B cell (primary cell): ENCODE results near the gene DAPP1. TPM values are rescaled to one million over a fixed set of nuclear protein-coding genes. Genes with fewer than 3 reads are reported as not detected.

ENCODE experiments used
- ATAC-seq: fragments of 200-7000 bp; cut with Tn5 transposase; one replicate; pipeline ENCODE4 v1.10.0; 2021; ENCODE audit warnings: low read depth, mild to moderate bottlenecking, moderate number of reproducible peaks, moderate library complexity
- CTCF ChIA-PET: fragments of 350-600 bp; sonication (Branson Sonifier 250); formaldehyde crosslinking; loops from one replicate; lab custom pipeline; 2021; ENCODE audit warnings: antibody characterized with exemption, inconsistent platforms; lab: Charles Lee
- POLR2A ChIA-PET: fragments of 350-600 bp; sonication (Branson Sonifier 250); formaldehyde crosslinking; loops from one replicate; lab custom pipeline; 2021; ENCODE audit warnings: antibody characterized with exemption; lab: Charles Lee
- DNase-seq: peaks from one replicate; pipeline ENCODE4 v3.0.0; 2013
- H2AFZ ChIP-seq: 2 replicates; pipeline ENCODE4 v1.6.1; 2012; ENCODE audit warnings: mild to moderate bottlenecking, low read depth, low read length; ENCODE audit not compliant: insufficient read depth, poor library complexity, severe bottlenecking
- H3K27ac ChIP-seq, 2 donors: 1 replicate in 1 of 2; 2 replicates in 1 of 2; pipeline ENCODE4 v1.5.1; 2012 to 2013; ENCODE audit warnings: low read length in 2 of 2, mild to moderate bottlenecking in 2 of 2, moderate library complexity in 1 of 2
- H3K27me3 ChIP-seq, 4 experiments: fragments of 200-600 bp in 1 of 4; sonication (generic) in 1 of 4; replicated peaks in 1 of 4; 1 replicate in 2 of 4; 2 replicates in 2 of 4; pipeline versions ENCODE4 v1.6.1 to v1.7.0; 2013 to 2016; ENCODE audit warnings: low read length in 3 of 4, mild to moderate bottlenecking in 2 of 4, mixed read lengths in 1 of 4, moderate library complexity in 1 of 4; ENCODE audit not compliant: insufficient read depth in 4 of 4, control insufficient read depth in 3 of 4; ENCODE audit errors: control extremely low read depth in 1 of 4
- H3K36me3 ChIP-seq, 2 experiments: replicated peaks in 1 of 2; 1 replicate in 1 of 2; 2 replicates in 1 of 2; pipeline versions ENCODE4 v1.6.1 to v1.7.1; 2013; ENCODE audit warnings: low read length in 1 of 2; ENCODE audit not compliant: insufficient read depth in 2 of 2, control insufficient read depth in 1 of 2; ENCODE audit errors: control extremely low read depth in 1 of 2, extremely low read depth in 1 of 2
- H3K4me1 ChIP-seq, 2 donors: fragments of 200-600 bp in 1 of 2; sonication (generic) in 1 of 2; 1 replicate in 1 of 2; 2 replicates in 1 of 2; pipeline versions ENCODE4 v1.5.1 to v1.6.1; 2013 to 2017; ENCODE audit warnings: low read length in 2 of 2; ENCODE audit not compliant: control insufficient read depth in 2 of 2, insufficient read depth in 2 of 2
- H3K4me2 ChIP-seq: replicated peaks from 2 replicates; pipeline ENCODE3; 2012; ENCODE audit warnings: mild to moderate bottlenecking, low read depth, low read length; ENCODE audit not compliant: poor library complexity, severe bottlenecking
- H3K4me3 ChIP-seq, 5 experiments: fragments of 200-600 bp in 1 of 5; sonication (generic) in 1 of 5; 1 replicate in 3 of 5; 2 replicates in 2 of 5; pipeline versions ENCODE4 v1.5.1 to v1.7.0; 2011 to 2016; ENCODE audit warnings: low read length in 4 of 5, mild to moderate bottlenecking in 4 of 5, low read depth in 2 of 5, control low read depth in 1 of 5, moderate library complexity in 1 of 5; ENCODE audit not compliant: insufficient read depth in 1 of 5; ENCODE audit errors: control extremely low read depth in 1 of 5, extremely low read depth in 1 of 5
- H3K79me2 ChIP-seq: fragments of 200-600 bp; sonication (generic); one replicate; pipeline ENCODE4 v1.6.0; 2016; ENCODE audit warnings: low read length; ENCODE audit not compliant: control insufficient read depth, insufficient read depth
- H3K9ac ChIP-seq: fragments of 200-600 bp; sonication (generic); 2 replicates; pipeline ENCODE4 v1.6.1; 2017; ENCODE audit warnings: mild to moderate bottlenecking, low read length, moderate library complexity
- H3K9me3 ChIP-seq, 3 donors: one replicate each; pipeline versions ENCODE4 v1.6.1 to v1.7.1; 2013; ENCODE audit warnings: low read length in 2 of 3; ENCODE audit not compliant: control insufficient read depth in 2 of 3, insufficient read depth in 1 of 3; ENCODE audit errors: control extremely low read depth in 1 of 3
- H4K20me1 ChIP-seq: 2 replicates; pipeline ENCODE4 v1.6.0; 2012; ENCODE audit warnings: mild to moderate bottlenecking, low read length; ENCODE audit not compliant: insufficient read depth, control insufficient read depth, poor library complexity, severe bottlenecking
- H3K27ac Mint-ChIP-seq: one replicate; pipeline ENCODE4 v1.8.0; 2021; ENCODE audit warnings: mixed read lengths
- H3K27me3 Mint-ChIP-seq: one replicate; pipeline ENCODE4 v1.8.0; 2021; ENCODE audit warnings: mixed read lengths
- H3K4me1 Mint-ChIP-seq: one replicate; pipeline ENCODE4 v1.8.0; 2021; ENCODE audit warnings: mixed read lengths
- H3K4me3 Mint-ChIP-seq: one replicate; pipeline ENCODE4 v1.8.0; 2021; ENCODE audit warnings: mixed read lengths
- H3K9me3 Mint-ChIP-seq: one replicate; pipeline ENCODE4 v1.8.0; 2022; ENCODE audit warnings: mixed read lengths; ENCODE audit not compliant: insufficient read depth
- CTCF ChIP-seq: fragments of 200-600 bp; IDR thresholded peaks from one replicate; pipeline ENCODE4 v1.8.0; 2022; ENCODE audit warnings: antibody characterized with exemption, mild to moderate bottlenecking
- EZH2 ChIP-seq: IDR thresholded peaks from 2 replicates; pipeline ENCODE4 v1.6.1; 2012; ENCODE audit warnings: borderline replicate concordance, low read depth, mild to moderate bottlenecking, moderate library complexity, low read length; ENCODE audit not compliant: insufficient read depth, poor library complexity, severe bottlenecking
- WGBS: methylation state at CpG from one replicate; pipeline ENCODE4 v1.1.5; 2013; ENCODE audit warnings: missing lambda C conversion rate; ENCODE audit not compliant: insufficient coverage; 5-methylcytosine and 5-hydroxymethylcytosine counted together
- intact Hi-C: fragments of 100-400 bp; cut with micrococcal nuclease; formaldehyde crosslinking; loops from one replicate; pipeline ENCODE4 v1.10.0; 2022
- polyA plus RNA-seq: library from polyadenylated mRNA; depleted of rRNA; stranded (reverse); fragments of >200 nt; gene quantifications from 2 replicates; pipeline ENCODE4 v1.2.3, GENCODE V29; 2012
- total RNA-seq, 2 donors: library from RNA; stranded (reverse); fragments of 120-200 nt in 1 of 2; gene quantifications; 1 replicate in 1 of 2; 2 replicates in 1 of 2; pipeline versions ENCODE4 v1.2.3 to v1.2.4, GENCODE V29; 2013 to 2022

DAPP1 gene
- total and polyA plus RNA-seq, 2 donors (not counting 1 experiment from before 2014, with no cell fraction given), result 82.5 to 166 TPM

DNA sequence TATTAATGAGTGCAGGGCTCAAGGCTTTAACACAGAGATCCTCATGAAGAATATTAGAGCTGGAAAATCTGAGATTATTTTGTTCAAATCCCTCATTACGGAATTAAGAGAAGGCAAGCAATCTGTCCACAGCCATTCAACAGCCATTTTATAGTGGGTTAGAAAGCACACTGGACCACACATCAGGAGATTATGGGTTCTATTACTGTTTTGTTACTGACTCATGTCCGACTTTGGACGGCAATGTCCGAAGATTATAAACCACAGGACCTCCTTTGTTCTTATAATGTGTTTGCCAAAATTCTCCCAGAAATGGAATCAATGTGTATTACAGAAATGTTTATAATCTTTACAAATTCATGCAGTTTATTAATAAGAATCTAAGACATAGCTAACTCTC lies 69.5 kb downstream of the DAPP1 start:
- no peaks in the 10 kb centered on the region for H3K9me3 ChIP-seq
- no peak overlapping the region for H3K27ac ChIP-seq
- intact Hi-C loops, result loop anchor here (10.0 kb wide), 2 partner anchors 161 to 421 kb away; no protein-coding TSS in a partner anchor
- no peak overlapping the region for H3K9ac ChIP-seq
- TF ChIP-seq CTCF (no peak), EZH2 (no peak)
- Mint-ChIP-seq H3K4me1 (peaks cover 5% of the 10 kb centered on the region), H3K27me3 (no peaks in the 10 kb centered on the region), H3K4me3 (no peak overlapping the region), H3K27ac (no peak overlapping the region), H3K9me3 (no peaks in the 10 kb centered on the region)
- no peak overlapping the region for H3K4me2 ChIP-seq
- H3K36me3 ChIP-seq, result peaks cover 8 to 26% of the 10 kb centered on the region in 2 experiments
- CTCF ChIA-PET, result interaction anchor here (0.7 to 2.6 kb wide), 5 partner anchors 62 to 325 kb away, joined by 3 to 11 read pairs (median 6); no protein-coding TSS in a partner anchor
- DNase-seq (no peak), ATAC-seq (no peak)
- H3K79me2 ChIP-seq, result peaks cover 24% of the 10 kb centered on the region
- H3K4me1 ChIP-seq, result no peaks in the 10 kb centered on the region
- no peaks in the 10 kb centered on the region for H3K27me3 ChIP-seq
- POLR2A ChIA-PET, result no interaction called here
- no peak overlapping the region for H2AFZ ChIP-seq
- H3K4me3 ChIP-seq, result no peak overlapping the region
- H4K20me1 ChIP-seq, result no peaks in the 10 kb centered on the region
- no CpG with 5 or more reads among the region's 4 CpGs for WGBS

GRCh38 chr4:99887837-99888236 lies 71.2 kb downstream of the DAPP1 start:
- H3K9me3 Mint-ChIP-seq, result no peaks in the 10 kb centered on the region
- no peak overlapping the region for H3K4me3 Mint-ChIP-seq
- H3K9me3 ChIP-seq, result no peaks in the 10 kb centered on the region
- no peaks in the 10 kb centered on the region for H3K27me3 ChIP-seq
- peaks cover 6 to 23% of the 10 kb centered on the region in 2 experiments for H3K36me3 ChIP-seq
- H3K4me3 ChIP-seq, result no peak overlapping the region
- no peak overlapping the region for H3K9ac ChIP-seq
- no peak overlapping the region for H3K27ac ChIP-seq
- no peaks in the 10 kb centered on the region for H3K27me3 Mint-ChIP-seq
- peaks cover 12% of the 10 kb centered on the region for H3K4me1 Mint-ChIP-seq
- intact Hi-C loops, result loop anchor here (10.0 kb wide), 2 partner anchors 163 to 423 kb away; no protein-coding TSS in a partner anchor
- TF ChIP-seq CTCF (no peak), EZH2 (no peak)
- POLR2A ChIA-PET, result no interaction called here
- no peak for ATAC-seq
- H3K79me2 ChIP-seq, result peaks cover 31% of the 10 kb centered on the region
- no peak for DNase-seq
- H3K4me1 ChIP-seq, result no peaks in the 10 kb centered on the region
- CTCF ChIA-PET, result no interaction called here
- H3K4me2 ChIP-seq, result no peak overlapping the region
- H3K27ac Mint-ChIP-seq, result no peak overlapping the region
- WGBS, result 94% methylated on average over 4 of the region's 5 CpGs
- no peaks in the 10 kb centered on the region for H4K20me1 ChIP-seq
- H2AFZ ChIP-seq, result no peak overlapping the region
